ENCODE data around the gene TMPRSS3. TPM values are rescaled to one million over a fixed set of nuclear protein-coding genes. Genes with fewer than 3 reads are reported as not detected.

The TMPRSS3 gene
- total RNA-seq, 1 experiment from 2014 or later = 0.27 TPM

- DNase-seq (ENCODE audit: low read depth) = no peak
Measured at GRCh38 chr21:42332557-42333317, 63.1 kb downstream of the TMPRSS3 start.

DNA sequence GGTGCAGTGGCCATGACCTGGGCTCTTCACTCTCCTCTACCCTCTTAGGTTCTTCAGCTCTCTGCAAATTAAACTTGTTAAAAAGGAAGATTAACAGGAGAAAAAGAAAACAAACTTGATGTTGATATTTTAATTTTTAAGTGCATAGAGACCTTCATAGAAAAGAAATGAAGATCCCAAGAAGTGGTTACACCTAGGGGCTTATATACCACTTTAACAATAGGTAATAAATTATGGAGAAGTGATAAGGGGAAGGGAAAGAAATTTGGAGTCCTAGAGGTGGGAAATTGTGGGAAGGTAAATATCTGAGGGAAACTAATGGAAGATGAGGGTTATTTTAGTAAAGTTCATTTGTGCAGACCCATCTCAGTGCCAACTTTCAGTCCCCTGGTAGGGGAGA is 64.2 kb downstream of the TMPRSS3 start:
- DNase-seq (ENCODE audit: low read depth) = no peak

- no peak for DNase-seq (ENCODE audit: low read depth)
Measured at GRCh38 chr21:42330380-42331371, 65.2 kb downstream of the TMPRSS3 start.

- DNase-seq (ENCODE audit: low read depth) = no peak
Measured at GRCh38 chr21:42324896-42325295, 71.0 kb downstream of the TMPRSS3 start.

Other genes starting within 250 kb of the TMPRSS3 start
- gene ABCG1, start 176.9 kb downstream of the TMPRSS3 start, total RNA-seq (2014; rRNA removed; shearing (Covaris generic)) = not detected in 2 replicates
- gene TFF3, start 80.6 kb downstream of the TMPRSS3 start, total RNA-seq (2014; rRNA removed; shearing (Covaris generic)) = 0.52 TPM in 1 of 2 replicates, not detected in the other
- 0.30 TPM in 1 of 2 replicates, not detected in the other for gene TFF2, start 45.1 kb downstream of the TMPRSS3 start, total RNA-seq (2014; rRNA removed; shearing (Covaris generic))
- not detected in 2 replicates for gene TFF1, start 29.5 kb downstream of the TMPRSS3 start, total RNA-seq (2014; rRNA removed; shearing (Covaris generic))
- not detected in 2 replicates for gene UBASH3A, start 7.8 kb upstream of the TMPRSS3 start, total RNA-seq (2014; rRNA removed; shearing (Covaris generic))
- not detected in 2 replicates for gene RSPH1, start 100.2 kb upstream of the TMPRSS3 start, total RNA-seq (2014; rRNA removed; shearing (Covaris generic))
- 1.3 and 1.7 TPM in 2 replicates for gene SLC37A1, start 117.8 kb upstream of the TMPRSS3 start, total RNA-seq (2014; rRNA removed; shearing (Covaris generic))

Measured in M059J (cell line).